ENCODE data around the gene CDKN1B.

CDKN1B gene

DNA sequence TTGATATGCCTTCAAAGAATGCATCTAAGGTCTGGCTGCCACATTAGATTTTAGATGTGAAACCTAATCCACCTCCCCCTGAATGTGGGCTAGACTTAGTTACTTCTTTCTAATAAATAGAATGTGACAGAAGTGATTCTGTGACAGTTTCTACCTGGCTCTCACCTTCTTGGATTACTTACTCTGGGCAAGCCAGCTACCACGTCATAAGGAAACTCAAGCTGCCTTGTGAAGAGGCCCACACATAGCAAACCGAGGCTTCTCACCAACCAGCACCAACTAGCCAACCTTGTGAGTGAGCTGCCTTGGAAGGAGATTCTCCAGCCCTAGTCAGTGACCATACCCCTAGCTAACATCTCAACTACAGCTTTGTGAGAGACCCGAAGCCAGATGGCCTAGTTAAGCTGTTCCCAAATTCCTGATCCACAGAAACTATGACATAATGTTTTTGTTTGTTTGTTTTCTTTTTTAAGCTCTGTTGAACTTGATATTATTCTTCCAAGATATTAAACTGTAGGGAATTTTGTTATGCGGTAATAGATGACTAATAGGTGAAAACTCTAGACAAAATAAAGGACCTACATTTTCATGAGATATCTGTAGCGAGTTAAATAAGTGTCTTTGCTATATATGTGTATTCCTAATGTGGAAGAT lies 27.4 kb upstream of the CDKN1B start:
- no peaks in the 10 kb centered on the region for H3K36me3 Mint-ChIP-seq
- no peak overlapping the region for H3K4me3 Mint-ChIP-seq
- no peaks in the 10 kb centered on the region for H3K9me3 Mint-ChIP-seq
- no peak for ATAC-seq
- no peak overlapping the region for H3K27ac Mint-ChIP-seq
- no peaks in the 10 kb centered on the region for H3K27me3 Mint-ChIP-seq
- peaks cover 16% of the 10 kb centered on the region for H3K4me1 Mint-ChIP-seq

DNA sequence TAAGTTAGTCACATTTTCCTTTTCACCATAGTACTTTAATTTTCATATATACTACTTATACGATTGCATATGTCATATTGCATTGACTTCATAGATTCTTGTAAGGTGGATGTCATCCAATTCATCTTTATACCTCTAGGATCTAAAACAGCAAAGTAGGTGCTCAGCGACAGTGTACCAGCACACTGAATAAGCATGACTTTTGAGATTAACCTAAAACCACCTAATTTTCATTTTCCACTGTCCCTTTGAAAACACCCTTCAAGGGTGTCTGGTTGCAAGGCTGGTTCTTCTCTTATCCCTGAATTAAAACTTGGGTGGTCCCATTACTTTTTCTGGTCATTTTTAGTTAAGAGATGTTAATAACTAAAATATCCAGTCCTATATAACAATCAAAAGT lies 25.6 kb upstream of the CDKN1B start:
- H3K4me3 Mint-ChIP-seq, result peak overlapping the region; percentile 2
- peaks cover 24% of the 10 kb centered on the region for H3K4me1 Mint-ChIP-seq
- no peaks in the 10 kb centered on the region for H3K27me3 Mint-ChIP-seq
- H3K9me3 Mint-ChIP-seq, result no peaks in the 10 kb centered on the region
- H3K36me3 Mint-ChIP-seq, result no peaks in the 10 kb centered on the region
- peak; percentile 53 for ATAC-seq
- H3K27ac Mint-ChIP-seq, result peak overlapping the region; percentile 80

DNA sequence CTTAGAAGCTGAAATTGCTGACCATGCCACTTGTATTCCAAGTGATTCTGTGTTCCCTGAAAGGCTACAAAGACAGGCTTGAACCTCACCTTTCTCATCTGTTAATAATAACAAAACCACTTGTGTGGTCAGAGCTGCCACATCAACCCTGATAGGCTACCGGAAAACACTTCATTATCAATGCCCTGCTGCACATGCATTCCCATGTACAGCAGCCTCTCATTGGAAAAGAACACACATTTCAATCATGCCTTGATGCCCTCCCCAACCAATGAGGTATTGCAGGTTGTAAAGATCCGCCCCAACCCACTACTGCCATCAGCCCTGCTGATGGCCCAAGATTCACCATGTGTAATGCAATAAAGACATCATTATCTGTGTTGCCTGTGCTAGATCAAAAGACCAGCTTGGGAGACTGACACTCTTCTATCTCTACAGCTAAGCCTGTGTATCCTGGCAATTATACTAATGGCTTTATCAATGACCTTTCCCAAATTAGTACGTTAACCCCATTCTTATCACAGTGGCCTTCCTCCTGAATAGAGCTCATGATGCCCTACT lies 24.0 kb upstream of the CDKN1B start:
- Mint-ChIP-seq H3K36me3 (no peaks in the 10 kb centered on the region), H3K4me3 (no peak overlapping the region), H3K9me3 (no peaks in the 10 kb centered on the region), H3K4me1 (peaks cover 38% of the 10 kb centered on the region), H3K27me3 (no peaks in the 10 kb centered on the region), H3K27ac (no peak overlapping the region)
- no peak for ATAC-seq

DNA sequence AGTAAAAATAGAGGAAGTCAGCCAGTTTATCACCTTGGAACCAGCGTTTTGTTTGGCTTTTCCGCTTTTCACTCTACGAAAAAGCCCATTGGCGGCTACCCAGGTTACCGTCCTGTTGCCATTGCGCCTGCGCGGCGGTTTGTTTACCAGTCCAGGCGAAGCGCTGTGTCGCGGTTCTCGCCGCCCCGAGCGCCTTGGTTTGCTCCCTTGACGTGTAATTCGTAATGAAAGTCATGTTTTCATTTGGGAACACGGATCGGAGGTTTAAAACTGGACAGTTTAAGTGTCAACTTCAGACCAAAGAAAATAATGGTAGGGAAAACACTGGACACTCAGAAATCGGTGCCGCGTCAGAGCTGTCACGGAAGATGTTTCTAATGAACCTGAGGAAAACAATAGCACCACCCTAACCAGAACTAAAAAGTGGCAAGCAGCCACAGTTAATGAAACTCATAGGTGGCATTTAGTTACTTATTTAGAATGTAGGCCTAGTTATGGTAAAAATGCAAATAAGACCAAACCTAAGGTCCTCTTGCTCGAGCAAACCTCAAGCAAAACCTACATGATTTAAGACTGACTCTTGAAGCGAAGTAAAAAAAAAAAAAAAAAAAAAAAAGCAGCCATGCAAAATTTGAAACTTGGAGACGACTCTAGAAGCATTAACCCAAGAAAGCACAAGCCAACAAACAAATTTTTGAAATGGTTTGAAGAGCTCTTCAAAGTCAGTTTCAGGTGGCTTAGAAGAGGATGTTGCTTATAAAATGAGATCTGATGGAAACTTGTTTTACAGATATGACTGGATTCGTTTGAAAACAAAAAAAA lies 20.4 kb upstream of the CDKN1B start:
- Mint-ChIP-seq H3K4me1 (peaks cover 33% of the 10 kb centered on the region), H3K36me3 (no peaks in the 10 kb centered on the region), H3K9me3 (no peaks in the 10 kb centered on the region), H3K27me3 (no peaks in the 10 kb centered on the region), H3K4me3 (peak overlapping the region; percentile 84), H3K27ac (peak overlapping the region; percentile 96)
- peak; percentile 91 for ATAC-seq

DNA sequence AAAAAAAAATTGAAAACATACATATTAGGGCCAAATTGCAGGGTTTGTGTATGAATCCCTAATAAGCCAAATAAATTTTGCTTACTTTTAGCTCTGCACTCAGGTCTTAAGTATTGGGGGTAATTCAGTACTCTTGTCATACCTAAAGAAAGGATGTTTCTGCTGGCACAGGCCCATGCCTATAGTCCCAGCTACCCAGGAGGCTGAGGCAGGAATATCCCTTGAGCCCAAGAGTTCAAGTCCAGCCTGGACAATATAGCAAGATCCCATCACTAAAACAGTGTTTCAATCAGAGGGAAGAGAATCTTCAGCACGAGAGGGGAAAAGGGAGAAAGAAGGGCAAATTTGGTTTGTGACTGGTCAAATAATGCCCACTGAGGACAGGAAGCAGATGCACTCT lies 17.8 kb upstream of the CDKN1B start:
- no peak overlapping the region for H3K4me3 Mint-ChIP-seq
- H3K9me3 Mint-ChIP-seq, result no peaks in the 10 kb centered on the region
- H3K36me3 Mint-ChIP-seq, result no peaks in the 10 kb centered on the region
- H3K27ac Mint-ChIP-seq, result peak overlapping the region; percentile 96
- no peaks in the 10 kb centered on the region for H3K27me3 Mint-ChIP-seq
- no peak for ATAC-seq
- peaks cover 31% of the 10 kb centered on the region for H3K4me1 Mint-ChIP-seq

DNA sequence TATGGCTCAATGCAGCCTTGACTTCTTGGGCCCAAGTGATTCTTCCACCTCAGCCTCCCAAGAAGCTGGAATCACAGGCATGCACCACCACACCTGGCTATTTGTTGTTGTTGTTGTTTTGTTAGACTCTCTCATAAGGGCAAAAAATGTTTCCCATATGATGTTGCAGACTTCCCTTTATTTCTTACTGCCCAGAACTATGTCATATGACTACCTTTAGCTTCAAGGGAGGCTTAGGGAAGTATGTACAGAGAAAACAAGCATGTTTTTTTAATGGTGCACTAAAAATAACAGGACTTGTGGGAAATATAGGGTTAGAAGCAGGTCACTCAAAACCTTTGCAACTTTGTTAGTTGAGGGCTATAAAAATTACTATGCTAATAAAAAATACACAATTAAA lies 16.9 kb upstream of the CDKN1B start:
- Mint-ChIP-seq H3K9me3 (no peaks in the 10 kb centered on the region), H3K36me3 (no peaks in the 10 kb centered on the region), H3K4me3 (no peak overlapping the region), H3K27ac (peak overlapping the region; percentile 96), H3K27me3 (no peaks in the 10 kb centered on the region), H3K4me1 (peaks cover 36% of the 10 kb centered on the region)
- no peak for ATAC-seq

DNA sequence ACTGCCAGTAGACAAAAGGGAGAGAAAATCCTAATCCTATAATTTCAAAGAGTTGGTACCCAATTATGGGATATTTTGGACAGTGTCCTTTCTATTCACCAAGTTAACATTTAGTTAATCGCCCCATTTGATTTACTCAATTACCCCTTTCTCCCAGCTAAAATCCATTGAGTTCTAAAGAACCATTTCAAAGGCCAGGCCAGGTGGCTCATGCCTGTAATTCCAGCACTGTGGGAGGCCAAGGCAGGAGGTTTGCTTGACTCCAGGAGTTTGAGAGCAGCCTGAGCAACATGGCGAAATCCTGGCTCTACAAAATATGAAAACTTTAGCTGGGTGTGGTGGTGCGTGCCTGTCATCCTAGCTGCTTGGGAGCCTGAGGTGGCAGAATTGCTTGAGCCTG lies 15.7 kb upstream of the CDKN1B start:
- H3K9me3 Mint-ChIP-seq, result no peaks in the 10 kb centered on the region
- H3K4me3 Mint-ChIP-seq, result no peak overlapping the region
- no peaks in the 10 kb centered on the region for H3K36me3 Mint-ChIP-seq
- no peak overlapping the region for H3K27ac Mint-ChIP-seq
- ATAC-seq, result no peak
- no peaks in the 10 kb centered on the region for H3K27me3 Mint-ChIP-seq
- peaks cover 28% of the 10 kb centered on the region for H3K4me1 Mint-ChIP-seq

DNA sequence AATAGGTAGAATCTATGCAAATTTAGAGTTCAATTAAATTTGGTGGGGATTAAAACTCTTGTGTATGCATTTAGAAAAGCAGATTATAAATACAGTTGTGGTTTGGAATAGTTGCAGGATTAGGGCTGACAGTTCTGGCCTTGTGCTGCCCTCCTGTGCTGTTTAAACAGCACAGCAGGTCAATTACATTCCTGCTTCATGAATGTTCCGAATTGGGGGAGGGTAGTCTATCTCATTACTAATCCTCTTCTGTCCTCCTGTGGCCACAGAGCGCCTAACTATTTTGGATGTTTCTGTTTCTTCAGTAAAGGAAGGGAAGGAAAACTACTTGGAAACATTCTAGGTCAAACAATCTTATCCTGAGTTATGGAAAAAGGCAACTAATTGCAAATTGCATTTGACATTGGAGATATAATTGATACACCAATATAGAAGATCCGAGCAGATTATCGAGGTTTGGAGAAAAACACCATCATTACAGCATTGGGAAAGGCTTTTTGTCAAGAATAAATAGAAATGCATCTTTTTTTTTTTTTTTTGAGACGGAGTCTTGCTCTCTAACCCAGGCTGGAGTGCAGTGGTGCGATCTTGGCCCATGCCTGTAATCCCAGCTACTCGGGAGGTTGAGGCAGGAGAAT lies 12.5 kb upstream of the CDKN1B start:
- Mint-ChIP-seq H3K36me3 (no peaks in the 10 kb centered on the region), H3K4me3 (no peak overlapping the region)

DNA sequence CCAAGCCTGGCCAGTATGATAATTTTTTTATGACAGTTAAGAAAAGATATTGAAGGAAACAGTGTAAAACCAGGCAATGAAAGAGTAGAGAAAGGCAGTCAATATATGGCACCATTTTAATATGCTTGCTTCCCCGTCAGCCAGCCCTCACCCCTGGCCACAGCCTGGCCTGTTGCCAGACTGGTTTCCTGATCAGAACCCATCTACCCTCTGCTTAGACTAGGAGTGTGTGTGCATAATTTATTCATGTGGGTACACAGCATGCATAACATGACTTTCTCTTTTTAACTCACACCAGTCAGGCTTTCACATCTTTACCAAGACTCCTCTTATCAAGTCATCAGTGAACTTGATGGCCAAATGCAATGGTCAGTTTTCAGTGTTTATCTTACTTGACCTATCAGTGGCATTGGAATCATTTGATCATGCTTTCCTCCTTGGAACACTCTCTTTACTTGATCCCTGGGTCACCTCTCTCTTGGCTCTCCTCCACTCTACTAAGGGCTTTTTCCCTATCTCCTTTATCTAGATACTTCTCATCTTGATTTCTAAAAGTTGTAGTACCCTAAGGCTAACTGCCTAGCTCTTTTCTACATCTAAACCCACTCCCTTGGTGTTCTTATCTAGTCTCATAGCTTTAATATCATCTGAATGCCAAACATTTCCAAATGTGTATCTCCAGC lies 11.2 kb upstream of the CDKN1B start:
- Mint-ChIP-seq H3K4me1 (peaks cover 11% of the 10 kb centered on the region), H3K36me3 (no peaks in the 10 kb centered on the region), H3K27ac (no peak overlapping the region), H3K9me3 (no peaks in the 10 kb centered on the region), H3K27me3 (no peaks in the 10 kb centered on the region), H3K4me3 (no peak overlapping the region)
- no peak for ATAC-seq

More for the DNA sequence above, 12.5 kb upstream of the CDKN1B start:
- no peaks in the 10 kb centered on the region for H3K27me3 Mint-ChIP-seq
- H3K9me3 Mint-ChIP-seq, result no peaks in the 10 kb centered on the region
- peaks cover 11% of the 10 kb centered on the region for H3K4me1 Mint-ChIP-seq
- H3K27ac Mint-ChIP-seq, result no peak overlapping the region
- peak; percentile 81 for ATAC-seq

DNA sequence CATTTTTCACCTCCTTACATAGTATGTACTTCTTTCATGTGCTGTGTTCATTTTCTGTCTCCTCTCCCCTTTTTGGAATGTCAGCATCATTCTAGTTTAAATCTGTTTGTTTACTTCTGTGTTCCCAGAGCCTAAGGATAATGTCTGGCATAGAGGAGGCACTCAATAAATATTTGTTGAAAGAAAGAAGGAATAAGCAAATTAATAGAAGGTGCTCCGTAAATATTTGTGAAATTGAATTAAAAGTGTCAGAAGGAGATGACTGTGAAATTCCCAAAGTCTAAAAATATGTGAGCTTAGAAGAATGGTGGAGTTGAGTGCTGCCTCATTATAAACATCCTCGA lies 3.3 kb upstream of the CDKN1B start:
- no peaks in the 10 kb centered on the region for H3K9me3 Mint-ChIP-seq
- H3K27ac Mint-ChIP-seq, result peak overlapping the region; percentile 100
- peaks cover 46% of the 10 kb centered on the region for H3K4me1 Mint-ChIP-seq
- peaks cover 16% of the 10 kb centered on the region for H3K36me3 Mint-ChIP-seq
- peak overlapping the region; percentile 92 for H3K4me3 Mint-ChIP-seq
- ATAC-seq, result no peak
- H3K27me3 Mint-ChIP-seq, result no peaks in the 10 kb centered on the region

DNA sequence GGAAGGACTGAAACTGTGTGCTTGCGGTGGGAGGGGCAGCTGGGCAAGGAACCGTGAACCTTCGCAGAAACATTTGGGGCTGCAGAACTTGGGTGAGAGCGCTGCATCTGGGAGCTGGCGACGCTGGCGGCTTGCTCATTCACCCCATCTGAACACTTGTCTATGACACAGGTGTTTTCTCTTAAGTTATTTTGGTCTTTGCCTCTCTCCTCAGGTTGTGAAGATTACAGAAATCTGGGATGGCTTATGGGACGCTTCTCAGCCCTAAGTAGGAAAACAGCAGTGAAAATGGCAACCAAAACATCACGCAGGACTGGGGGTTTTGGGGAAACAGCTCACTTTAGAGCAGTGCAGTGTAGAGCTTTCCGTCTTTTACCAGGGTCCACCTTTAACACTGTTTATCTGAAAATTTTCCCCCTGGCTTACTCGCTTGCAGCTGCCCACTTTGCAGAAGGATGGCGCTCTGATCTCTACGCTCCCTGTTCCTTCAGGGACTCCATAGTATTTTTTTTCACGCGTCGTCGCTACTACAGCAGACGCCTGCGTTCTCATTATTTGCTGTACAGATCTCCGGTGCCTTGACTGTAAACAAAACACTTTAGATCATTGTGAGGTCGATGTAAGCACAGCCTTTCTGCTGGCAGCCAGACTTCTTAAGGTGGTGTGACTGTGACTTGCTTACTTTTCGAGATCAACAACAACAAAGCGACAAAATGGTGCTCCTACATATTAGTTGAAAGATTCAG lies 2.7 kb upstream of the CDKN1B start:
- H3K27ac Mint-ChIP-seq, result peak overlapping the region; percentile 100
- peaks cover 51% of the 10 kb centered on the region for H3K4me1 Mint-ChIP-seq
- peak; percentile 64 for ATAC-seq
- peaks cover 22% of the 10 kb centered on the region for H3K36me3 Mint-ChIP-seq
- H3K4me3 Mint-ChIP-seq, result peak overlapping the region; percentile 92
- no peaks in the 10 kb centered on the region for H3K27me3 Mint-ChIP-seq
- H3K9me3 Mint-ChIP-seq, result no peaks in the 10 kb centered on the region

DNA sequence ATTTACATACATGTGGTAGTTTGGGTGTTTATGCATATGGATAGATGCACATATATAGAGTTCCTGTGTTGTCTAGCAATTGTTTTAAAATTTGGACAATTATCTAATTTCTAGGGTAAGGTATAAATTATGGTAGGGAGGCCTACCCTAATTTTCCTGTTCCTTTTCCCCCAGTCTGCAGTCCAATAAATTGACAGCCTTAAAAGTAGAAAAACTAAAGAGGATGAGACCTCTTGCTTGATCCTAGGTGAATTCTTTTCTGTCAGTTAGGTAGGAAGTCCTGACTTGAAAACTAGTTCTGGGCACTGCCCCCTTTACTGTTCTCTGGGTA lies 2.1 kb upstream of the CDKN1B start:
- H3K27me3 Mint-ChIP-seq, result no peaks in the 10 kb centered on the region
- H3K4me3 Mint-ChIP-seq, result peak overlapping the region; percentile 92
- H3K9me3 Mint-ChIP-seq, result no peaks in the 10 kb centered on the region
- peak overlapping the region; percentile 100 for H3K27ac Mint-ChIP-seq
- peaks cover 26% of the 10 kb centered on the region for H3K36me3 Mint-ChIP-seq
- no peak for ATAC-seq
- peaks cover 54% of the 10 kb centered on the region for H3K4me1 Mint-ChIP-seq

DNA sequence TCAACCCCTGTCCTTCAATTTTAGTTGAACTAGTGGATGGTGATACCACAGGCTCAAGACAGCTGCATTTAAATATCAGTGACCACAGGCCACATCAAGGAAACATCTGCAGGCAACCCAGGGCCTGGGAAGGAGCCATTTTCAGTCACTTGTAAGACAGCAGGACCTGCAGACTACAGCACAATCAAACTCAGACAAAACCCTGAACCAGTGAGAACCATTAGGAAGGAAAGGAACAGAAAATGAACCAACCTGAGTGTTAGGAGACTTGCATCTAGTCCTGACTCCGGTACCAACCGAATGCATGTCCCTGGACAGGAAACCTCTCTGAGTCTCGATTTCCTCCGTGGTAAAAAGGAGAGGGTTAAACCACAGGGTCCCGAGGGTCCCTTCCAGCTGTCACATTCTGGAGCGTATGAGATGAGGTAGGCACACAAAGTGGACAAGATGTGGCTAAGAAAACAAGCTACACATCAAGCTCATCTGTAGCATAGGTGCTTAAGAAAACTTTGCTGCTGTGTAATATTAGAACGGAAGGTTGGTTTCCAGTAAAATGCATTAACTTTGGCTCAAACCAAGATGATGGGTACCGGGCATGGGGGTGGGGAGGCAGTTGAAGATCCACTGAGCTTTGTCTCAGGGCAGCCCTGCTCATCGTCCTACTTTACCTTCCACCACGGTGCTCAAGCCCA lies 1.6 kb upstream of the CDKN1B start:
- Mint-ChIP-seq H3K27me3 (no peaks in the 10 kb centered on the region), H3K27ac (peak overlapping the region; percentile 100), H3K4me3 (peak overlapping the region; percentile 92), H3K9me3 (no peaks in the 10 kb centered on the region), H3K4me1 (peaks cover 57% of the 10 kb centered on the region), H3K36me3 (peaks cover 30% of the 10 kb centered on the region)
- peak; percentile 59 for ATAC-seq

DNA sequence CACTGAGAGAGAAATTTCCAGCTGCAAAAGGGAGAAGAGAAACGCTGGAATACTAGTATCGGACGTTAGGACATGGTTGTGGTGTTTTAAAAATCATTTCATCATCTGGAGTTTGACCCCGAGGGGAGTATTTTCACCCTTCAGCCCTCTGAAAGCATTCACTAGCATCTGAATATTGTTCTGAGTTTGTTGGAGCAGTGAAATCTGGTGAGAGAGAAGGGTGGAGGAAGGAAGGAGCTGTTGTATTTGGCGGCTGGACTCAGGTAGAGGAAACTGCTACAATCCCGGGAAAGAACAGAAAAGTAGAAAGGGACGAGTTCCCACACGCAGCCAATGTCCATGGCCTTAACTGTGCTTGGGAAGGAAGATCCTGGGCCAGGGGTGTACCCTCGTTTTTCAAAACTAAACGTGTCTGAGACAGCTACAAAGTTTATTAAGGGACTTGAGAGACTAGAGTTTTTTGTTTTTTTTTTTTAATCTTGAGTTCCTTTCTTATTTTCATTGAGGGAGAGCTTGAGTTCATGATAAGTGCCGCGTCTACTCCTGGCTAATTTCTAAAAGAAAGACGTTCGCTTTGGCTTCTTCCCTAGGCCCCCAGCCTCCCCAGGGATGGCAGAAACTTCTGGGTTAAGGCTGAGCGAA lies 896 bp upstream of the CDKN1B start:
- no peak for ATAC-seq
- no peaks in the 10 kb centered on the region for H3K9me3 Mint-ChIP-seq
- H3K4me3 Mint-ChIP-seq, result peak overlapping the region; percentile 92
- H3K27ac Mint-ChIP-seq, result peak overlapping the region; percentile 100
- no peaks in the 10 kb centered on the region for H3K27me3 Mint-ChIP-seq
- H3K36me3 Mint-ChIP-seq, result peaks cover 37% of the 10 kb centered on the region
- H3K4me1 Mint-ChIP-seq, result peaks cover 64% of the 10 kb centered on the region
